Measurements from ENCODE around the gene HSP90AA1.

The HSP90AA1 gene

GRCh38 chr14:102039157-102039556 lies 47.7 kb downstream of the HSP90AA1 start:
- no peak for DNase-seq (ENCODE audit: low read depth)

GRCh38 chr14:102037686-102038085 lies 49.2 kb downstream of the HSP90AA1 start:
- DNase-seq (ENCODE audit: low read depth) = no peak

DNA sequence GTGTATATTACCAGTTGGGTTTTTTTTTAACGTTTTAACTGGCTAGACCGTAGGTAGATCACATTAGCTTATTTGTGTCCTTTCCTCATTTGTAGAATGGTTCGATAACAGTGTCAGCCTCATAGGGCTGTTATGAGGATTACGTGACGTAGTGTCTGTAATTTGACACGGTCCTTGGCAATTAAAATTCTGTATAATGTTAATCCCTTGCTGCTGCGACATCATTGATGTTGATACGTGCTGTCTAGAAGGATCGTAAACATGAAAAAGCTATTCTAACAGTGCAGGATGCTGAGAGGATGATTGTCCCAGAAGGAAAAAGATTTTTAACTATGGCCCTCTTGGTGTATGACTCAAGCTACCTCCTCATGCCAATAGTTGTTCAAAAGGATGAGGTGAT lies 50.9 kb downstream of the HSP90AA1 start:
- DNase-seq (ENCODE audit: low read depth) = no peak

- no peak for DNase-seq (ENCODE audit: low read depth)
Observed at GRCh38 chr14:102034301-102034700, 52.5 kb downstream of the HSP90AA1 start.

DNA sequence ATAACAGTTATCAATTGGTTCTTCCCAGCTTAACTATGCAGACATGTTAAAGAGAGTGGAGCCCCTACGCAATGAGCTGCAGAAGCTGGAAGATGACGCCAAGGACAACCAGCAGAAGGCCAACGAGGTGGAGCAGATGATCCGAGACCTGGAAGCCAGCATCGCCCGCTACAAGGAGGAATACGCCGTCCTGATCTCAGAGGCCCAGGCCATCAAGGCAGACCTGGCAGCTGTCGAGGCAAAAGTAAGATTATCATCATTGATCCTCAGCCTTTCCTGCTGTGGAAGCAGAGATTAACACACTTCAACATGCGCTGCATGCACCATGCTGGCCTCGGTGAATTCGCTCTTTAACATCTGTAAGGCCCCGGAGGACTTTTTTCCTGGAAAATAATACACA lies 53.6 kb downstream of the HSP90AA1 start:
- no peak for DNase-seq (ENCODE audit: low read depth)

All from stimulated activated CD8-positive, alpha-beta memory T cell treated with anti-CD3 and anti-CD28 coated beads, Interleukin-15, amount 100 ng/mL, for 24 hours (primary cell).